Epithelial cell of proximal tubule (primary cell): Measurements from ENCODE around the gene CEPT1. TPM values are rescaled to one million over a fixed set of nuclear protein-coding genes. Genes with fewer than 3 reads are reported as not detected.

Experiments used
- DNase-seq: peaks from one replicate; pipeline ENCODE4 v3.0.0-alpha.2; 2011; ENCODE audit warnings: low read depth
- H3K4me3 ChIP-seq: 2 replicates; pipeline ENCODE4 v1.5.1; 2011; ENCODE audit warnings: low read depth, mild to moderate bottlenecking, low read length
- CTCF ChIP-seq: conservative IDR thresholded peaks from 2 replicates; pipeline ENCODE4 v1.5.1; 2012; ENCODE audit warnings: low read depth, mild to moderate bottlenecking, low read length
- total RNA-seq: library from RNA; depleted of rRNA; stranded (reverse); fragments of >200 nt; gene quantifications from 2 replicates; pipeline ENCODE4 v1.2.3, GENCODE V29; 2015

The CEPT1 gene
- total RNA-seq, 1 donor from 2014 or later: 15.0 TPM

GRCh38 chr1:111147948-111148347 is 7.9 kb downstream of the CEPT1 start:
- no peak for TF ChIP-seq CTCF
- H3K4me3 ChIP-seq: no peak overlapping the region
- DNase-seq: no peak

GRCh38 chr1:111148376-111148881 is 8.4 kb downstream of the CEPT1 start:
- no peak for DNase-seq
- TF ChIP-seq CTCF: no peak
- H3K4me3 ChIP-seq: no peak overlapping the region

GRCh38 chr1:111151838-111152237 is 11.8 kb downstream of the CEPT1 start:
- H3K4me3 ChIP-seq: no peak overlapping the region
- no peak for TF ChIP-seq CTCF
- no peak for DNase-seq

GRCh38 chr1:111154021-111154999 is 14.3 kb downstream of the CEPT1 start:
- no peak overlapping the region for H3K4me3 ChIP-seq
- TF ChIP-seq CTCF: no peak
- no peak for DNase-seq

GRCh38 chr1:111157431-111157830 is 17.4 kb downstream of the CEPT1 start:
- no peak for DNase-seq
- H3K4me3 ChIP-seq: no peak overlapping the region
- no peak for TF ChIP-seq CTCF

GRCh38 chr1:111161843-111162487 is 21.9 kb downstream of the CEPT1 start:
- H3K4me3 ChIP-seq: no peak overlapping the region
- TF ChIP-seq CTCF: no peak
- no peak for DNase-seq
